HG02943 (cell line): Measurements from ENCODE around the gene PKLR.
"Not testable (repeated sequence)": the region's sequence is repeated elsewhere in the genome, so short reads cannot be mapped to it uniquely, and the experiment has no call there.

Experiments used
- ATAC-seq: cut with Tn5 transposase; IDR thresholded peaks from one replicate; pipeline ENCODE4 v1.9.1; 2021; ENCODE audit warnings: mild to moderate bottlenecking, low read depth, moderate library complexity; ENCODE audit not compliant: unreplicated experiment

PKLR gene

GRCh38 chr1:155260276-155260675 is 41.0 kb downstream of the PKLR start:
- no peak for ATAC-seq

GRCh38 chr1:155256058-155256852 is 45.0 kb downstream of the PKLR start:
- no peak for ATAC-seq

- ATAC-seq, result no peak
Measured at GRCh38 chr1:155255243-155256007, 45.8 kb downstream of the PKLR start, which contains the start of gene ENTREP3. TSS of gene ENTREP3 (minus strand) at chr1:155255483. CDS start at chr1:155254877, 606 bp downstream.

- no peak for ATAC-seq
Measured at GRCh38 chr1:155254714-155255242, 46.5 kb downstream of the PKLR start.

GRCh38 chr1:155254228-155254713 is 47.0 kb downstream of the PKLR start:
- no peak for ATAC-seq

- ATAC-seq, result no peak
Measured at GRCh38 chr1:155253797-155254196, 47.4 kb downstream of the PKLR start.

GRCh38 chr1:155253208-155253607 is 48.0 kb downstream of the PKLR start:
- ATAC-seq, result no peak

- ATAC-seq, result no peak
Measured at GRCh38 chr1:155251566-155251965, 49.7 kb downstream of the PKLR start.

GRCh38 chr1:155250633-155251449 is 50.4 kb downstream of the PKLR start:
- no peak for ATAC-seq

- no peak for ATAC-seq
Measured at GRCh38 chr1:155250246-155250632, 51.0 kb downstream of the PKLR start.

GRCh38 chr1:155247667-155248553 is 53.3 kb downstream of the PKLR start:
- no peak for ATAC-seq

- ATAC-seq, result not testable (repeated sequence)
Measured at GRCh38 chr1:155246796-155247195, 54.4 kb downstream of the PKLR start.

- no peak for ATAC-seq
Measured at GRCh38 chr1:155245163-155245524, 56.1 kb downstream of the PKLR start.

- peak; percentile 80 for ATAC-seq
Measured at GRCh38 chr1:155244368-155245162, 56.7 kb downstream of the PKLR start.

GRCh38 chr1:155242805-155243358 is 58.4 kb downstream of the PKLR start:
- no peak for ATAC-seq

- ATAC-seq, result no peak
Measured at GRCh38 chr1:155241841-155242264, 59.4 kb downstream of the PKLR start.

- ATAC-seq, result no peak
Measured at GRCh38 chr1:155241069-155241679, 60.1 kb downstream of the PKLR start.
